ENCODE results near the gene PEF1.

DNA sequence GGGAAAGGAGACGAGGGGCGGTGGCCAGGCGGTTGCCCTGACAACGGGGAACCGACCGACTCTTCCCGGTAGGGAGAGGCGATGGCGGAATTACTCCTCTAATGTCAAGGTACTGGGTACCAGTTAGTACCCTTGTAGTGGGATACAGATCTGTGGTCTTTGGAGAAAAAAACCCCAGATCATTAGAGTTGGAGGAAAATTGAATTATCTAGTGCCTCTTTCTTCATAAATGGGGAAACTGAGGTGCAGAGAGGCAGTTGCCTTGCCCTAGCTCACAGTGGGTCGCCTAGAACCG lies 545 bp upstream of the PEF1 start:
- TF ChIP-seq, protein P1, sequence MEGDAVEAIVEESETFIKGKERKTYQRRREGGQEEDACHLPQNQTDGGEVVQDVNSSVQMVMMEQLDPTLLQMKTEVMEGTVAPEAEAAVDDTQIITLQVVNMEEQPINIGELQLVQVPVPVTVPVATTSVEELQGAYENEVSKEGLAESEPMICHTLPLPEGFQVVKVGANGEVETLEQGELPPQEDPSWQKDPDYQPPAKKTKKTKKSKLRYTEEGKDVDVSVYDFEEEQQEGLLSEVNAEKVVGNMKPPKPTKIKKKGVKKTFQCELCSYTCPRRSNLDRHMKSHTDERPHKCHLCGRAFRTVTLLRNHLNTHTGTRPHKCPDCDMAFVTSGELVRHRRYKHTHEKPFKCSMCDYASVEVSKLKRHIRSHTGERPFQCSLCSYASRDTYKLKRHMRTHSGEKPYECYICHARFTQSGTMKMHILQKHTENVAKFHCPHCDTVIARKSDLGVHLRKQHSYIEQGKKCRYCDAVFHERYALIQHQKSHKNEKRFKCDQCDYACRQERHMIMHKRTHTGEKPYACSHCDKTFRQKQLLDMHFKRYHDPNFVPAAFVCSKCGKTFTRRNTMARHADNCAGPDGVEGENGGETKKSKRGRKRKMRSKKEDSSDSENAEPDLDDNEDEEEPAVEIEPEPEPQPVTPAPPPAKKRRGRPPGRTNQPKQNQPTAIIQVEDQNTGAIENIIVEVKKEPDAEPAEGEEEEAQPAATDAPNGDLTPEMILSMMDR (conservative IDR thresholded peaks at IDR 0.05; ENCODE audit: low read depth, low read length) = no peak
- no peak for TF ChIP-seq EZH2 (IDR thresholded peaks at IDR 0.05; ENCODE audit: borderline replicate concordance, low read depth, low read length, poor library complexity, severe bottlenecking)

All from A673 (cell line).